Stimulated activated CD4-positive, alpha-beta T cell treated with anti-CD3 and anti-CD28 coated beads, Interleukin-1b, Interleukin-23, amount 100 ng/mL, for 1 hour (primary cell): ENCODE measurements around the gene GABRA6.
"Not testable (repeated sequence)": the region's sequence is repeated elsewhere in the genome, so short reads cannot be mapped to it uniquely, and the experiment has no call there.

Source experiments
- DNase-seq, 2 donors: peaks; one replicate each; pipeline ENCODE4 v3.0.0-alpha.2; 2020; ENCODE audit warnings: low read depth in 2 of 2

The GABRA6 gene

DNA sequence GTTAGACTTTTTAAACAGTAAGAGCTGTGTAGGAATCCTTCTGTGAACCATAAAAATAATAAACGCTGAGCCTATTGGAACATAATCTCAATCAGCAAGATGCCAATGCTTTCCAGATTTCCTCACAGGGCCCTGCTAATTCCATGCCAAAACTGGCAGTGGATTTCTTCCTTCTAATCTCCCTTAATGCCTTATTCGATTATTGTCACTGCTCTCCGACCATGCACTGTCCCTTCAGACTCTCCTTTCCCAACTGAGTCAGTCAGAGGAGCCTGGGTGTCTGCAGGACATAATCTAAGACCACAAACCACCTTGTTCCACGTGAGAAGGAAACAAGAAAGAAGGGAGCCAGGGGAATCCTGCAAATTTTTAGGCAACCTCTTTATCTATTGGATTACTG, at the start of gene GABRA6:
GABRA6 (plus strand) TSS at position 261 of the 400 bp plus-strand sequence. CDS start 269 bp downstream, outside the sequence.
- DNase-seq = no peak

DNA sequence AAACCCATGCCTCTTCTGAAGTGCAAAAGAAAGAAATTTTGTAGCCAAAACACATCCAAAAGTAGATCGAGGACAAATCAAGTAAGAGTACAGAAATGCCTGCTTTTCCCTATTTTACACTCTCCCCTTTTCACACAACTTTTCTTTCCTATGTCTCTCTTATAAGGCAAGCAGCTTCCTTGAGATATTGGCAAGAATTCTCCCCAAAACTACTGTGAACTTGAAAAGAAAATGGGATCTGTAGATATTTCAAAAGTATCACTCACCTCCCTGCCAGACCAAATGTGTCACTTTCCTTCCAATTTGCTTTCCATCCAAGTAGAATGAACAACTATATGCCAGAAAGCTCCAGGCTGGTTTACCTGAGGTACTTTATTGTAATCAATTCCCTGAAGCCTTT, 47.9 kb upstream of the GABRA6 start:
- DNase-seq = no peak

DNA sequence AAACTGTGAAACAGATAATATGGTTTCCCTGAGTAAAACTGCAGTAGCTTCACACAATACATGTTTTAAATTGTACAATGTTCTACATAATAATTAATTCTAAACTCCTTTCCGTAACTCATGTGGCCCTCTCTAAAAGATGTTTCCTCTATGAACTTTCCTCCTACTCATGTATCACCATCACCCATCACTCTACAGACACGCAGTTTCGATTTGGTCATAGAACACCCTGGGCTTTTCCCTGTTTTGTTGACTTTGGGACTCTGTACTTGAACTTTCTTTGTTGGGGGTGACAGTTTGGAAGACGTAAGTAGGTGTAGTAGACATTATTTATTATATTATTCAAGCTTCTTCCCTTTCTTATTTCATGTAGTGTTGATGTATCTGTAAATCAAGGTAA, 44.1 kb upstream of the GABRA6 start:
- no peak for DNase-seq

DNA sequence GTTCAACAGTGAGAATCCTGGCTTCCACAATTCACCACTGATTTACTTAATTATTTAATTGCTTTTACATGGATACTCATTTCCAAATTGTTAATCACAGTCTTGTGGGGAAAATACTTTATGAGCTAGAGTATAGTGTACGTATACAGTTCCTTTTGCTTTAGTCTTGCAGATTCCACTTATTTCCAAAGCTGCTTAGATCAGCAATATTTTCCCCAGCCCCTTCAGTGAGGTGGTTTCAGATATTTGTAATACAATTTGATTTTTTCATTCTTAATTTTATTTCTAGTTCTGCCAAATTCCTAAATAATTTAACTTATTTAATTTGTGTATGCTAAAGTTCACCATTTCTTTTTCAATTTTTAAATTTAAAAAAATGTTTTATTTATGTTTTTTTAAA, 40.3 kb upstream of the GABRA6 start:
- DNase-seq = no peak

DNA sequence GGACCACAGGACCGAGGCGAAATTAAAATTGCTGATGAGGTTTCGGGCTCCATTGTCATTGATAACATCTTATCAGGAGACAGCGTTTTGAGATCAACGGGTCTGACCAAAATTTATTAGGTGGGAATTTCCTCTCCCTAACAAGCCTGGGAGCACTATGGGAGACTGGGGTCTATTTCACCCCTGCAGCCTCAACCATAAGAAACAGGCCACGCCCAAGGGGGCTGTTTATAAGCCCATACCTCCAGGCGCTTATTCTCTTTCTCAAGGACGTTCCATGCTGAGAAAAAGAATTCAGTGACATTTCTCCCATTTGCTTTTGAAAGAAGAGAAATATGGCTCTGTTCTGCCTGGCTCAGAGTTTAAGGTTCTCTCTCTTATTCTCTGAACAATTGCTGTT, 33.6 kb upstream of the GABRA6 start:
- DNase-seq = not testable (repeated sequence)

DNA sequence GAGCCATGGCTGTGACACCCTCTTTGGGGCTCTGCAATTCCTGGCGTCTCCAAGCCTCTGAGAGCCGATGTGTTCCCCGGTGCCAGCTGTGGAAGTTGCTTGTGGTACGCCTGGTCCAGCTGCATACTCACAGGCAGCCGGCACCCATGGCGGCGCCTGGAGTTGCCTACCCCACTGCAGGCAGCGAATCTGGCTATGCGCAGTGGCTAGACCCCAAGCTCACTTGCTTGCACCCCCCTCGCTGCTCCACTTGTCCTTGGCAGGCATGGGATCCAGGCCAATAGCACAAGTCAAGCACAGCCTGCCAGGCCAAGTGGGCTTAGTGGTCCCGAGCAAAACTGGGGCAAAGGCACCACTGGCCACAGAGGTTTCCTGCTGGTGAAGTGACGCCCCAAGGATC, 24.7 kb upstream of the GABRA6 start:
- DNase-seq = no peak

DNA sequence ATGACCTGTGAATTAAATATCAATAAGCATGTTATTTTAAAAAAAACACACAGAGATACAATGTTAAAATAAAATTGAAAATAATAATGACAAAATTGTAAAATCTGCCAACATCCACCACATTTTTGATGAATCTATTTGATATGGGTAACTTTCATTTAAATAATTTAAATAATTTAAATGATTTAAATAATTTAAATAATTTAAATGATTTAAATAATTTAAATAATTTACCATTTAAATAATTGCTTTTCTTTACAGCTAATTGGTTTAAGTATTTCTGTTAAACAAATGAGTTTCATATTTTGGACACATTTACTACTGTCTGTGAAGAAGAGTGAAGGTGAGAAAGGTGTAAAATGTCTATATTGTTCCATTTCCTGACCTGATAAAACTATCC, 22.1 kb upstream of the GABRA6 start:
- no peak for DNase-seq

DNA sequence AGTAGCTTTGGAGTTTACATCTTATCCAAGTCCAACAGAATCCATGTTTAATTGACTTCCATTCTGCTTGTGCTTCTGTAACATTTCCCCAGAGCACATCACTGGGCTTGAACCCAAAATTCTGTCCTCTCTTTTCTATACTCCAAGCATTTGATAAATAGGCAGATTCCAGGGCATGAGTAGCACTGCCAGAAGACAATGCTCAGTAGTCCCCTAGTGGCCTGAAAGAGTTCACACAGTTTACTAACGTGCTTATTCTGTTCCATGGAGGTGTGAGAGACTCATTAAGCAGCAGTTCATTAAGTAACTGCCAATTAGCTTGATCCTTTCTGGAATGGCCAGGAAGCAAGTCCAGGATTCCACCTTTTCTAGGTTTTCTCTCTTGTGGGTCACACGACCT, 9.4 kb upstream of the GABRA6 start:
- DNase-seq = no peak

DNA sequence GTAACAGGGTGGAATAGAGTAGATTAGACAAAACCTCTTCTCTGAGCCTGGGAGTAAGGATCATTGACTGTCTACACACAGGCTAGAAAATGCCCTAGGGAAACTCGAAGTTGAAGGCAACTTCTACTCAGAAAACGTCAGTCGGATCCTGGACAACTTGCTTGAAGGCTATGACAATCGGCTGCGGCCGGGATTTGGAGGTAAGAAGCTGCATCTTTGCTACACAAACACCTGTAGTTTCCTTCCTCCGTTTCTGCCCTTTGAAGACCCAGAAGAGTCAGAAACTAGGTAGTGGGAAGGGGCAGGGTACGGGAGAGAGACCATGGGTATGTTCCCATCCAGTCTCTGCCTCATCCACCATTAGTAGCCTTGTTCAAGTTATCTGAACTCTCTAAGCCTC, 628 bp downstream of the GABRA6 start:
- no peak for DNase-seq

DNA sequence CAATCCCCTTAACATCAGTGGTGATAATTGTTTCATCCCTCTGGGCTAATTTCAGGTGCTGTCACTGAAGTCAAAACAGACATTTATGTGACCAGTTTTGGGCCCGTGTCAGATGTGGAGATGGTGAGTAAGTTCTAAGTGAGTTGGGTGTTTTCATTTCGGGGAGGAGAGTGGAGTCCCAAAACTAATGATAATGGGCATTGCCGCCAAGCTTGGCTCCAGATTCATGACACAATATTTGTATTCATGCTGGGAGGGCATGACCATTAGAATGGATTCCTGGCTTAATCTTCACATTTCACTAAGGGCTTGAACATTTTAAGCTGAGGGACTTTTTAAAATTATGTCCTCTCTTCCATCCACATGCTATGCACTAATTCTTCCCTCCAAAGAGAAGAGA, 1.4 kb downstream of the GABRA6 start:
- no peak for DNase-seq

DNA sequence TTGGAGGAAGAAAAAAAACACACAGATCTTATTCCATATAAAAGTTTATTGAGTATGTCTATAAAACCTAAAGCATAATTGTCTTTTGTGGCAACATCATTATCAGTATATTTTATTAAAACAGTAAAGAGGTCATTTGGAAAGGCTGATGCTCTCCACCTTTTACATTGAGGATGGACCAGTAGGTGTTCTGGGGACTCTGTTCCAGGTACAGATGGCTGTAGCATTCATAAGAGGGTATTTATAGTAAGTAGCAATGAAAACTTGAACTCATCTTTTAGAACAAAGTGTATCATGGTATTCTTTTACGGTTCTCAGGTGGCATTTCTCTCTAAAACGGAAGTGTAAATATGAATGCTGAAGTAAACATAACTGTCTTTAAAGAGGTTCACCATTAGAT, 1.8 kb downstream of the GABRA6 start:
- DNase-seq = no peak

DNA sequence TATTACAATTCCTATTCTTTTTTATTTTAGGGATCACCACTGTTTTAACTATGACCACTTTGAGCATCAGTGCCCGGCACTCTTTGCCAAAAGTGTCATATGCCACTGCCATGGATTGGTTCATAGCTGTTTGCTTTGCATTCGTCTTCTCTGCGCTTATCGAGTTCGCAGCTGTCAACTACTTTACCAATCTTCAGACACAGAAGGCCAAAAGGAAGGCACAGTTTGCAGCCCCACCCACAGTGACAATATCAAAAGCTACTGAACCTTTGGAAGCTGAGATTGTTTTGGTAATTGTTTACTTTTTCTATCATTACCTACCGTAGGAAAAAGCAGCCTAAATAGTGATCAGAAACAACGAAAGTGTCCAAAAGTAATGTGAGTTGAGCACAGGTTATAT, 6.4 kb downstream of the GABRA6 start:
- no peak for DNase-seq

DNA sequence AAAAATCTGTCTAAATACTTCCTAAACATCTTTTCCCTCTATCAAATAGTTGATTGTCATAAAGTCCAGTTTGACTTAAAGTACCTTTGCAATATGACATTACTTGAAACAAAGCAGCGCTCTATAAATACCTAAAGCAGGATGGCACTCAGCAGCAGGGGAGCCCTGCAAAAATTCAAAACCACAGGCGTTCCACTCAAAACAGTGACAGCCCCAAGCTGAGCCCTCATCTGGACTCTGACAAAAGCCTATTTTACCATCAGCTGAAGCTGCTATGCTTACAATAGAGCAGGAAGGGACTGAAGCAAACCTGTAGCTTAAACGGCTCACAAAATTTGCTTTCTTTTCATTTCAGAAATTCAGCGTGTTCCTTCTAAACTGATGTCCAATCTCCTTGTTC, 11.5 kb downstream of the GABRA6 start:
- DNase-seq = no peak

DNA sequence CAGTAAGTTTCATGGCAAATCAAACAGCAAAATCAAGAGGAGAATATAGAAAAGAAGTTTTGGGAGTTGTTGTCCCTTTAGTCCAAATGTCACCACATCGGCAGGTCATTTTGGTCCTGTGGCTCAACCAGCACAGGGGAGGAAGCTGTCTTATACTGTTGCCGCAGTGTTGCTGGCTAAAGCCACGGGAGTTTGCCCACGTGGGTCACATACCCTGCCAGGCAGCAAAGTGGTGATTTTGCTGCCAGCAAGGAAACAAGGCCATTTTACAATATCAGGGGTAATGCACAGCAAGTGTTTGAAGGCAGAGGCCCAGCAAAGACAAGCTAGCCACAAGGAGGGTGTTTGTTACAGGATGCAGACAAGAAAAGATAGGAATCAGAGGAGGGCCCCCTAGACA, 14.5 kb downstream of the GABRA6 start:
- DNase-seq = no peak

DNA sequence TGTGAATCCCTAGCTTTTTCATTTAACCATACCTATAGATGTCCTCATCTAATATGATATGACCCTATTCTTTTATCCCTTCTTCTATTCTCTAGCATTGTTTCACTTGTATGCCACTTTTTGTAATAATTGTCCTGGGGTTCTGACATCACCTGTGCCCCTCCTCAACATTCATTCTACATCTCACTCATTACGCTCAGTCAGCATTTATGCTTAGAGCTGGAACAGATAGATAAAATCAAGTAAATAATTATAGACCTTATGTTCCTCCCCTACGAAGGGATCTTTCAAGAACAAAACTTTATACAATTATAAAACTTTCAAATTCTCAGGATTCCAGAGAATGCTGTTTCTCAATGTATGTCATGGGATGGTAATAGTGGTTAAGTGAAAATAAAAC, 18.0 kb downstream of the GABRA6 start:
- DNase-seq = no peak

DNA sequence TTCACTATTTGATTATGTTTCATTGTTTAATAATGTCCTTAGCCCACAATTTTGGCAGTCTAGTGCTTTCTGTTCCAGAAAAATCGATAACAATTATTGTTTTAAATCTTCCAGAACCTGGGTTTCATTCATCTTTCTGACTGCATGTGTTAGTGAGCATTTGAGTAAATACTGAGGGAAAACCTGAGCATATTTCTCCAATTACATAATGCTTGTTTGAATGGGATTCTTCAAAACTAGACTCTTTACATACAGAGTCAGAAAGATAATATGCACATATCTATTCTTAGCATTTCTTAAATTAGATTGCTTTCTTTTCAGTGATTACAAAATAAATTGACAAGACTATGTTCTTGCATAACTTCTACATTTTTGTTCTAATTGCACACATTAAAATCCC, 21.9 kb downstream of the GABRA6 start:
- DNase-seq = no peak

DNA sequence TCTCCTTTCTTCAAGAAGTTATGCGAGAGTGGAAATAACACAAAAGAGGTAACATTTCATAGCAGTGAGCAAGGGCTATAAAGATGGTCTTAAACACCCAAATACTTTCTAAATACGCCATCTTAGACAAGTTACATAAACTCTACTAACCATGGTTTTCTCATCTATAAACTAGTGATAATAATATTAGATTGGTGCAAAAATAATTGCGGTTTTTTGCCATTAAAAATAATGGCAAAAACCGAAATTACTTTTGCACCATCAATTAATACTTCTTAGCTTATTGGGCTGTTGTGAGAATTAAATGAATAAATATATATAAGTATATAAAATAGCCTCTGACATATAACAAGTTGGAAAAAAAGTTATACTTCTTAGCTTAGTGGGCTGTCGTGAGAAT, 23.7 kb downstream of the GABRA6 start:
- DNase-seq = no peak

DNA sequence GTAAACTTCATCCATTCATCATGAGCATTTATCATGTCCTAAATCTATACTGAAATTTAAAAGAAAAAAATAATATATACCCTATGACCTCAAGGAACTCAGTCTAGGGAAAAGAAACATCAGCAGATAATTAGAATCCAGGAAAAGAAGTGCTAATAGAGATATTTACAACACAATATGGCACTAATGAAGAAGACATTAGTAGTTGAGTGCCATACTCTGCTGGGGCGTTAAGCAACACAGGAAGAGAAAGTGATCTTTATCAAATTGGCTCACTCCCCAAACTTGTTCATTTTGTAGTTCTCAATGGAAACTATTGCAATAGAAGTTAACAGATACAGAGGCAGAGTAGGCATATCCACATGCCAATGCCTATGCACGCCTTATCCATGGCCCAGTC, 27.5 kb downstream of the GABRA6 start:
- DNase-seq = no peak

DNA sequence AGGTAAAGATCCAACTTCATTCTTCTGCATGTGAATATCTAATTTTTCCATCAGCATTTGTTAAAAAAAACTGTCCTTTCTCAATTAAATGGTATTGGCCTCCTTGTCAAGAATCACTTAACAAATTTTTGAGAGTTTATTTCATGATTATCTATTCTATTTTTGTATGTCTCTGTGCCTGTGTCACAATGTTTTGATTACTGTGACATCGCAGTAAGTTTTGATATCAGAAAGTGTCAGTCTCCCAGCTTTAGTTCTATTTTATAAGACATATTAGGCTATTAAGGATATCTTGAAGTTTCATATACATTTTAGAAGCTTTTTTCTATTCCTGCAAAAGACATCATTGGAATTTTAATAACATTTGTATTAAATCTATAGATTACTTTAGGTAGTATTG, 33.6 kb downstream of the GABRA6 start:
- no peak for DNase-seq

DNA sequence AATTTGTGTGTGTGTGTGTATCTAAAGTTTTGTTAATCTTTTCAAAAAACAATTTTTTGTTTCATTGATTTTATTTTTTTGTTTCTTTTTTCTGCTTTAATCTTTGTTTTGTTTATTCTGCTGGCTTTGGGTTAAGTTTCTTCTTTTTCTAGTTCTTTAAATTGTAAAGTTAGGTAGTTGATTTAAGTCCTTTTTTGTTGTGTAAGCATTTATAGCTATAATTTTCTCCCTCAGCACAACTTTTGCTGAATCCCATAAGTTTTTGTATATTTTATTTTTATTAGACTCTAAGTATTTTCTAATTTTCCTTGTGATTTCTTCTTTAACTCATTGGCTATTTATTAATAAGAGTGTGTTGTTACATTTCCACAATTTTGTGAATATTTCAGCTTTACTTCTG, 34.9 kb downstream of the GABRA6 start:
- no peak for DNase-seq

DNA sequence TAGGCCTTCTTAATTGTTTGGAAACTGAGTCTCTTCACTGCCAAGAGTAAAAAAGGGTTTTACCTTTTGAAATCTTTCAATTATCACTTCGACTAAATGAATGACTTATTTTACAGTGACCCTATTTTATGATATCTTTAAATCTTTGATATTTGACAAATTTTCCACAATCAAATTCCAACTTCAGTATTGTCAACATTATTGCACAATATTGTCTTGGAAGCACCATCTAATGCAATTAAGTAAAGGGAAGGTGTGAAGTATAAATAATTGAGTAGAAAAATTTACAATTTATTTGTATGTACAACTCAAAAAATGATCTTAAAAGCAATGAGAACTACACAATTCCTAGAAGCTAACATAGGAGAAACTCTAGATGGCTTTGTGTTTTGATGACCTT, 49.2 kb downstream of the GABRA6 start:
- no peak for DNase-seq

DNA sequence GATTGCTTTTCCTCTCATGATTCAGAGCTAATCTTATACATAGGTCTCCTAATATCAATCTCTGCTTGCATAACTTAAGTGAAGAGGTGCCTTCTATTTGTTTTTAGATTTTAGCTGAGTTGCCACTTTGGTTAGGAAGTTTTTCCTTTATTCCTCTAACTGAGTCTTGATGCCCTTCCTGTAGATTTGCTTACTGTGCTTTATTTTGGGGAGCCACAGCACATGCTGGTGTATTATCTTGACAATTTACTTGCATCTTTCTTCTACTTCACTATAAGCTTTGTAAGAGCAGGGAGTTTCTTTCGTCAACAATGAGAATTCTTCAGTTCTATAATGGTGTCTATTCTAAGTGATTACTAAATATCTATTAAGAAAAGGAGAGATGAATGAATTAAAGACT, 54.9 kb downstream of the GABRA6 start:
- DNase-seq = no peak

DNA sequence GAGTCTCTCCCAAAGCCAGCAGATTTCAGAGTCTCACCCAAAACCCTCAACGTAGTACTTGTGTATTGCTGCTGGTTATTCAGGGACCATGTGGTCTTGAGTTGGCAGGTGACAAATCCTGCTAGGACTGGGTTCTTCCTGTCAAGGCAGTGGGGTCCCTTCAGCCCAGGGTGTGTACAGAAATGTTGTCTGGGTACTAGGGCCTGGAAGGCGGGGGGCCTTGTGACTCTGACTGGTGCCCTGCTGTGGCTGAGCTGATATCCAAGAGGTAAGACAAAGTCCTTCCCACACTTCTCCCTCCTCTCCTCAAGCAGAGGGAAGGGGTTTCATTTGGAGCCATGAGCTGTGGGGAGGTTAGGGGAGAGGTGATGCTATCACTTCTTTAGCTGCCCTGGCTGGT, 58.8 kb downstream of the GABRA6 start:
- DNase-seq = no peak

DNA sequence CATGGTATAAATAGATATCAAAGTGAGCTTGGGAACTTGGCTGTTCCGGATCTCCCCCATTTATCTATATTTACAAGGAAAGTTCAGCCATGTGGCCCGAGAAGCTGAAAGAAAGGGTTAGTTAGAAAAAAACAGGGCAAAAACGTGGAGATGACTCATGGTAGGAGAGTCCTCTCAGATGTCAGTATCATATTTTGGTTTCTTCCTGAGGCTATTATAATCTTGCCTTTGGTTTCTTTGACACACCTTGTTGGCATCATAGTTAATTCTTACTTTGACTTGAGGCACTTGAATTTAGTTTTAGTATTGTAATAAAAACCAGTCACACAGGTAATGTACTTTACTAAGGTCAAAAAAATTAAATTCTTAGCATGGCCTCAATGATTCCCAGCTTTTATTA, 59.9 kb downstream of the GABRA6 start:
- no peak for DNase-seq

DNA sequence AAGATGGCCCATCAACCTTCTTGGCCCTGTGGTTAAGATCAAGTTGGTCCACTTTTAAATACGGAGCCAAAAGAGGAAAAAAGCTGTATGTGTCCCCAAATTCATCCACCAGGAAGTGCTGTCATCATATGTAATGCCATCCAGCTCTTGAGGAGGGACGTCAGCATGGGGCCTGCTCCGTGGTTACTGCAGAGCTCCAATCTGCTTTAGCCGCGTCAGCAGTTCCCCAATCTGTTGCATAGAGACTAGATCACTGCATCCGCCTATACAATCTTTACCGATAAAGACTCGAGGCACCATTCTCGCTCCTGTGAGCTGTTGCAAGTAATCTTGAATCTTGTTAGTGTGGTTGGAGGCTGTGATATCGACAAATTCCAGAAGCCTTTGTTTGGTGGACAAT, 65.7 kb downstream of the GABRA6 start:
- DNase-seq = no peak
